GM18858 (cell line): ENCODE data around the gene PPP2R1B.

Source experiments
- ATAC-seq: cut with Tn5 transposase; IDR thresholded peaks from one replicate; pipeline ENCODE4 v1.9.1; 2021; ENCODE audit not compliant: unreplicated experiment

The PPP2R1B gene

GRCh38 chr11:111765984-111766833, at the start of gene PPP2R1B:
Gene PPP2R1B, minus strand, starts transcription at chr11:111766389. Its CDS starts 28 bp downstream, at chr11:111766361.
- no peak for ATAC-seq

GRCh38 chr11:111815489-111815888, 49.3 kb upstream of the PPP2R1B start:
- ATAC-seq, result no peak

- no peak for ATAC-seq
Measured at GRCh38 chr11:111814557-111815320, 48.5 kb upstream of the PPP2R1B start.

DNA sequence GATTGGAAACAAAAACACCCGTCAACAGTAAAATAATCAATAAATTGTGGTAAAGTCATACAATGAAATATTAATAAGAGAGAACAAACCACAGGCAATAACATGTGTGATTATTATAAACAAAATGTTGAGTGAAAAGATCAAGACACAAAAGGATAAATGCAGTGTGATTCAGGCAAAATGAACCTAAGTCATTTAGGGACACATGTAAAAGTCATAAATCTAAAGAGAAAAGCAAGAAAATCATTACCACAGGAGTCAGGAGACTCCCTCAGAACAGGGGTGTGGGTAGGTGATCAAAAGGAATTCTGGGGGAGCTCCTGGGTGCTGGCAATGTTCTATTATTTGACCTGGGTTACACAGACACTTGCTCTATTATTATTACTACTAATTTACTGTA, 47.9 kb upstream of the PPP2R1B start:
- no peak for ATAC-seq

GRCh38 chr11:111812211-111812610, 46.0 kb upstream of the PPP2R1B start:
- no peak for ATAC-seq

DNA sequence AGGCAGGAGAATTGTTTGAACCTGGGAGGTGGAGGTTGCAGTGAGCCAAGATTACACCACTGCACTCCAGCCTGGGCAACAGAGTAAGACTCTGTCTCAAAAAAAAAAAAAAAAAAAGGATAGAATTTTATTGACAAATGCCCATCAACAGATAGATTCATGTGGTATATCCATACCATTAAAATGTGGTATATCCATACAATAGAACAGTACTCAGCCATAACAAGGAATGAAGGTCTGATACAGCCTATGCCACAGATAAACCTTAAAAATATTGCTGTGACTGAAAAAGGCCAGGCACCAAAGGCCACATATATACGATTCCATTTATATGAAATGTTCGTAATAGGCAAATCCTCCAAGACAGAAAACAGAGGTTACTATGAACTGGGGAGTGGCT, 45.3 kb upstream of the PPP2R1B start:
- no peak for ATAC-seq

DNA sequence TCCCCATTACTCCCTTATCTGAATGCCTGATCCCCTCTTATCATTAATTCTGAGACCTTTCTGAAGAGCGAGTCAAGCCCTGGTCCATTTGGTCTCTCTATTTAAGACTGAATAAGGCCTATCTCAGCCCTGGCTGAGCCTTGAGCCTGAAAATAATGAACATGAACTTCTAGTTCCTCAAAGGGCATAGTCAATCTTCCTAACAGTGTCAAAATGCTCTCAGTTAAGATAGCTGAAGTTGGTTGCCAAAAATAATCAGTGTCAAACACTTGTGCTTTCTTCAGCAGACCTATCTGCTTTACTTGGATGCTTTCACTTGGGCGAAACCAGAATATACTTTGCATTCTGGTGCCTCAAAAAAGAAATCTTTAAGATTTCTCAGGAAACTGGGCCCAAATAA, 42.6 kb upstream of the PPP2R1B start:
- no peak for ATAC-seq

DNA sequence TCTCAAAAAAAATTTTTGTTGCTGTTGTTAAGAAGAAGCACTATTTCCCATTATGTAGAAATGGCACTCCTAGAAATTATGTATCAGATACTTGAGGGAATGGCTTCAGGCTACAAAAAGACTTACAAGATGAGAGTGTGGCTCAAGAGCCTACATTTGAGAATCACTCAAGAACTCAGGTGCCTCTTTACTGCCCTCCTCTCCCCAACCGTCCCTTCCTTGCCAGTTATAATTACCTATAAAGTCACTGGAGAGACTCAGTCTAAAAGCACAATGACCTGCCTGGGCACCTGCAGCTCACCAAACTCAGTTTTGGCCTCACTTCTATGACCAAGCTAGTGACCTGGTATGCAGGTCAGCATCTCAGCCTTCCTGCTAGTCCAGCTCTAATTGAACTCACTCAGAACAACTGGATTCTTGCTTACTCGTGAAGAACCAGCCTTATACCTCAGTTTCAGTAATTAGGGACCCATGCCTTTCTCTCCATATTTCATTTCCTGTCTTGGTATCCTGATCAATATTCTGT, 41.9 kb upstream of the PPP2R1B start:
- no peak for ATAC-seq

DNA sequence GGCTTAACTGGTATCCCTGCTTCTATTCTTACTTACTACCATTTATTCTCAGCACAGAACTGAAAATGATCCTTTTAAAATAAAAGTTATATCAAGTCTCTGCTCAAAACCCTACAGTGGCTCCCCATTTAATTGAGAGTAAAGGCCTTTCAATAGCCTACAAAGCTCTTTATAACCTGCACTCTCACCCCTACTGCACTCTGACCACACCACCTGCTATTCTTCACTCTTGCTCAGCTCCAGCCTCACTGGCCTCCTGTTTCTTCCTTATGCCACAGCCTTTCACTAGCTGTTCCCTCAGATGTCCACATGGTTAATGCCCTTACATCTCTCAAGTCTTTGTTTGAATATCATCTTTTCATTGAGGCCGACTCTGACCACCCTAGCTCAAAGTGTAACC, 40.9 kb upstream of the PPP2R1B start:
- no peak for ATAC-seq

DNA sequence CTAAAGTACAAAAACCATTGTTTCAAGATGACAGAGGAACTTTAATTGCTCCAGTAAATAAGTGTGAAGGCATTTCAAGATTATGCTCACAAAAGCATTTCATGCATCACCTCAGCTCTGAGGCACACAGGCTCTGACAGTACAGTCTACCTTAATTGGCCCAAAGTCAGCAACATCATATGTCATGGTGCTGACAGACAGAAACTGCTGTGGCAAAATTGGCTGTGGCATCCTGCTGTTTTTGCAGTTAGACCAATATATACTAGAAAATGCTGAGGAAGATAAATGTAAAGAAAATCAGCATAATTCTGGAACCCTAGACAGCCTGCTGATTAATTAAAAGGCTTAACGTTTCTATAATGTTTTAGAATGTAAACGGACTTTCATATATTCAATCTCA, 34.9 kb upstream of the PPP2R1B start:
- ATAC-seq, result no peak

DNA sequence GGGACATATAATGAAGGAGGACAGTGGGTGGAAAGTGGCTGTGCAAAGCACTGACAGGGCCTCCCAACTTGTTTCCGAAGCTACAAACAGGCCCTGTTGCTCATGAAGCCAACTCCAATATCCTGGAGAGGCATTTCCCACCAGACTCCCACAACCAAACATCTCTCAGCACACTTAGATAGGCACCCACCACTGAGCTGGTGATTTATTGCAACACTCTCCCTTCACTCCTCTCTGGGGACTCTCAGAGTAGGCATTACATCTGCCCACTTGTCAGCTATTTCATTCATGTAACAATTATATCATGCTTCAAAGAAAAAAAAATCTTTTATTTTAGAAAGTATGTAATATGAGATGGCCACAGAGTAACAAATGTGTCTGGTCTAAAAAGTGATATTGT, 32.1 kb upstream of the PPP2R1B start:
- ATAC-seq, result no peak

GRCh38 chr11:111797145-111797581, 31.0 kb upstream of the PPP2R1B start:
- peak; percentile 65 for ATAC-seq

DNA sequence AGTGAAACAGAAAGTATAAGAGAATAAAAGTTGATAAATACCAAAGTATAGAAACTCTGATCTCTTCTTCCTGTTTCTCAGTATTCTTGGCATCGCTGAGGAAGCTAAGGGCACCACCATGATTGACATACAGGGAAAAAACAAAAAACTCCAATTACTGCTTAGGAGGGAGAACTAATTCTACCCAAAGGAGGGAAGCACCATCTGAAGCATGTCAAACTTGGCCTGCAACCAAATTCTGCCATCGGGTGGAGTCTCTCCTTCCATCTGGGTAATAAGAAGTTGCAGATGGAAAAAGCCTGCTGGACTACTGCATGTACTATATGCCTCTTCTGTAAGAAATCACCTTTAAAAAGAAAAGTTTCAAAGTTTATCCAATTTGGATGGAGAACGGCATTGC, 30.5 kb upstream of the PPP2R1B start:
- no peak for ATAC-seq

- no peak for ATAC-seq
Measured at GRCh38 chr11:111795334-111795985, 29.3 kb upstream of the PPP2R1B start.

- no peak for ATAC-seq
Measured at GRCh38 chr11:111793863-111794262, 27.7 kb upstream of the PPP2R1B start.

GRCh38 chr11:111792955-111793500, 26.8 kb upstream of the PPP2R1B start:
- ATAC-seq, result no peak

DNA sequence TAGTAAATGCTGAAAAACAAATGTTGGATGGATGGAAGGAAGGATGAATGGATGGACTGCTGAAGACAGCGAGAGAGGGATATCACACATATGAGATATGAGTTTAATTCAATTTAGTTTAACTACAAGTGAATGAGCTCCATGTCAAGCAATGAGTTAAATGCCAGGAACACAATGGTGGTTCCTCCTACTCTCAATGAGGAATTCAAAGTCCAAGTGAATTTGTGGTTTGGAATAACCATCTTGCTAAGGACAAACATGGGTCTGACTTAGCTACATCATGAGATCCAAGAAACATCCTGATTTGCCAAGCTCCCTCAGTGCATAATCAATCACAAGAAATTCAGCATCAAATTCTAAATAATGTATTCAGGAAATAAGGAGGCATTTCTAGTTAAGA, 26.1 kb upstream of the PPP2R1B start:
- ATAC-seq, result no peak

GRCh38 chr11:111788464-111788863, 22.3 kb upstream of the PPP2R1B start:
- ATAC-seq, result no peak

DNA sequence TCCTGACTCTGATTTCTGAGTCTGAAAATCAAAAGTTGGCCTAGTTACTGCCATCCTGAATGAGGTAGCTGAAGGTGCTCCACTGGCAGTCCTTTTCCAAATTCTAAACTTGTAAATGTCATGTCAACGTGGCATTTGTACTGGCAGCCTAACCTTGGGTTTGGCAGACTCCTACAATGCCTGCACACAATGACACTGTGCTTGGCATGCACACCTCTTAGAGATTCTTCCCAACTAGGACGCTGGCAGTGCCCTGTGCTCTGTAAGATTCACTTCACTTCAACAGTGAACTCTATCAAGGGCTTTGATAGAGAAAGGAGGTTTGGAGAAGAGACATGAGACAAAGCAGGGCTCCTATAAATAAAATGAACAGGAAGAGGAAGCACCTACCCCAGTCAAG, 21.9 kb upstream of the PPP2R1B start:
- no peak for ATAC-seq

DNA sequence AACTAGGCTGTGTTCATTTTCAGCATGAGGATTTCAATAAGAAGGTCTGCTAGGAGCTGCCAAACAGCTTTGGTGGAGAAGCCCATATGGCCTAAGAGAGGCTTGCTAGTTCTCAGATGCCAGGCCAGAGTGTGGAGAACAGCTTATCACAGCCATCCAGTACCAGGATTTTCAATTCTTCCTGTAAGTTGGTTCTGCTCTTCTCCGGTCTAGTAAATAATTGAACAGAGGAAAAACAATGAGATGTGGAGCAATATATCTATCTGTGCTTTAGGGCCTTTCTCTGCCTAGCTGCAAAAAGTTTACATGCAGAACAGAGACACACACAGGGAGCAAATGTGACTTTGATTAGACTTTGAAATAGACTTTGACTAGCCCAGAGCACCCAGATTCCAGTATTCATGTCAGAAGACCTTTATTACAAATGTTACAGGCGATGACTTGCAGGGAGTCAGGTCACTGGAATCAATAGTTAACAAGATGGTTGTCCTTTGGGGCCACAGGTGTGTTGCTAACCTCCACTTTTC, 19.8 kb upstream of the PPP2R1B start:
- ATAC-seq, result no peak

GRCh38 chr11:111785076-111785475, 18.9 kb upstream of the PPP2R1B start:
- ATAC-seq, result no peak
